GM19455 (cell line): ENCODE measurements around the gene FRMD4B.
"Not testable (repeated sequence)": the region's sequence is repeated elsewhere in the genome, so short reads cannot be mapped to it uniquely, and the experiment has no call there.

Experiments
- ATAC-seq: cut with Tn5 transposase; IDR thresholded peaks from one replicate; pipeline ENCODE4 v1.9.1; 2021; ENCODE audit not compliant: unreplicated experiment

FRMD4B gene

DNA sequence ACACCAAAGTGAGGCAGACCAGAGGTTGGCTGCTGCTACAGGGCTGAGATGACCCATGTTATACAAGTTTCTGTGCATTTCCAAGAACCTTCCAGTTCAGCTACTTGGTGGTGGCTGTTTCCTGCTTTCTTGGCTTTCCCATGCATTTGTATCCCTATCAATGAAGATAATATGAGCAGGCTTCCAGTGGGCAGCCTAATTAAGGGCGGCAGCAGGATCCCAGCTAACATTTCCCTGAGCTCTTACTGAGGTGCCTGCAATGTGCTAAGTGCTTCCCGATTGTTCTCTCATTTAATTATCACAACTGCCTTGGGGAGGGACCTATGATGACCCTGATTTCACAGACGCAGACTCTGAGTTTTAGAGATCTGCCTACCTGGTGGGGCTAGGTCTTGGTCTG lies 95.5 kb downstream of the FRMD4B start:
- no peak for ATAC-seq

DNA sequence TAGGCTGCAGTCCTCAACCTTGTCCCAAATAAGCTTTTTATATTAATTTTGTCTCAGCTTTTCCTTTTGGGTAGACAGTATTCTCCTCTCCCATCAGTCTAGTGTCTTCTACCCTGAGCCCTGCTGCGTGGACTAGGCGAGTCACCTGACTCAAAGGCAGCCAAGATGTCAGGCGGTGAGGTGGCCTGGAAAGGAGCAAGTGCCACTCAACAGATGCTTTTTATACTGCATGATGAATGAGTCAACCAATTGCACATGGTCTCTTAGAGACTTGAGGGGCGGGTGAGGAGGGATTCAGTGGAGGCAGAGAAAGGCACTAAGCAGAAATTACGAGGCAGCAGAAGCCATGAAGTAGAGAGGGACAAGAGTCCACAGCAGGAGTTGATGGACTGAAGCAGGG lies 95.9 kb downstream of the FRMD4B start:
- no peak for ATAC-seq

DNA sequence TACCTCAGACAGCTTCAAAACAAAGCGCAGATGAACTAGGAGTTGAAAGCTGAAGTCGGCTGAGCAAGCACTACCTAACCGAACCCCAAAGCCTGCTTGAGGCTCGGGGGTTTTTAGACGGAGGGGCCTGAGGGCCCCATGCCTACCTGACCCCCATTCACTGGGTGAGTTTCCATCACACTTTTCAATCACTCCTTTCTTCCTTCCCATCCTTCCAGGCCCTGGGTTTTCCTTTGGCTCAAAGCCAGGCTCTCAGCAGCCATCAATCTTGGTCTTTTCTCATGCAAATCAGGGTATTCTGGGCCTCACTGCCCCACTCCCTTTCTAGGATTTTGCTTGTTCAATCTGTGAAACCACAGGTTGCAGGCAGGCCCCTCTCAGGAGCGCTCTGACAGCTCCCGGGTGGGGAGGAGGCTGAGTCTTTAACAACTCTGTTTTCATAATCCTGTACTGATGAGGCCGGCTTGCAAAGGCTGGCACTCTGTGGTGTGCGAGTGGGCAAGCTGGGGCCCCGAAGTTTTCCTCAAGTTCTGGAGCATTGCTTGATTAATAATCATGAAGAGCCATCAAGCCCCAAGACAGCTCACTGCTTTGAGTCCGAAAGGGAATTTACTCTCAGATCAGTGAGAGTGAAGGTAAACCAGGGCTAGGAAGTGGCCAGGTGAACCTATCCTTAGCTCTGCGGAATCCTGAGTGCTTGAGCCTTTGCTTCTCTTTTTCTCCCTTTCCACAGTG lies 97.6 kb downstream of the FRMD4B start:
- ATAC-seq: peak; percentile 84

DNA sequence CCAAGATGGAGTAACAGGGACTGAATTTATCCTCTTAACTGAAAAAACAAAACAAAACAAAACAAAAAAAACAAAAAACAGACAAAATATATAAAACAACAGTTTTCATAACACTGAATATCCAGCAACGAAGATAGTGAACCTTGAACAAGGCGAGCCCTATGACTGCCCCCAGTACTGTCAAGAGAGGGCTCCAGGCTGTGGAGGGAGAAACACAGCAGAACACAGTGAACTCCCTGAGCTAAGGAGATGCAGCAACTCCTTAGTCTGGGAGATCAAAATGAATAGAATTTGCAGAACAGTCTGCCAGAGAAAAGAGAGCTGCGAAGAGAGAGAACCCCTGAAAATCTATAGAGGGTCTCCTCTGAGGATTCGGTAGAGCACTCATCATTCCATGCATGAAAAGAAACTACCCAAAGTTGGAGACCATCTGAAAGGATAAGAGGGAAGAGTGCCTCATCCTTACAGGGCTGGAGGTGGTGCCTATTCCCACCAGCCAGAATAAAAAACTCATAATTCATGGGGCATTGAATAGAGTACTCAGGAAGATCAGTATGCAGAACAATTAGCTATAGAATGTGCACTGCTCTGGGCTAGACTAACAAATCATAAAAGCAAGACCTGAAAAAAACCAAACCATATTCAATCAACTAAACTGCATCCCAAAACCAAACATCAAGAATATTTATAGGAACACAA lies 101.8 kb downstream of the FRMD4B start:
- ATAC-seq: no peak

DNA sequence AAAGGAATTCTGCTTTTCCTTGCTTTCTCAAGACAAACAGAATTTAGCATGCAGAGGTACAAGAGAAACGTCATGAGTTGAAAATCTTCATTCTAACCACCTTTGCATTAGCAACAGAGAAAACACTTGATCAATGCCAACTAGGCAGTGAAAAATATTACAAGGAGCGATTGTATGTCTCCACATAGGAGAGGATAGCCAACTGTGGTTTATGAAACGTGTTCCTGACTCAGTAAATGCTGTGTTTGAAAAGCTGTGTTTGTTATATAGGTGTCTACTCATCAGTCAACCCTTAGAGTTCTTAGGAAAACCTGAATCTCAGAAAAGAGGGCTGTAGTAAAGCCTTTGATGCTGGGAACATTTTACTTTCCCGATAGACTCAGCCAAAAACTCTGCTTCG lies 102.4 kb downstream of the FRMD4B start:
- ATAC-seq: no peak

DNA sequence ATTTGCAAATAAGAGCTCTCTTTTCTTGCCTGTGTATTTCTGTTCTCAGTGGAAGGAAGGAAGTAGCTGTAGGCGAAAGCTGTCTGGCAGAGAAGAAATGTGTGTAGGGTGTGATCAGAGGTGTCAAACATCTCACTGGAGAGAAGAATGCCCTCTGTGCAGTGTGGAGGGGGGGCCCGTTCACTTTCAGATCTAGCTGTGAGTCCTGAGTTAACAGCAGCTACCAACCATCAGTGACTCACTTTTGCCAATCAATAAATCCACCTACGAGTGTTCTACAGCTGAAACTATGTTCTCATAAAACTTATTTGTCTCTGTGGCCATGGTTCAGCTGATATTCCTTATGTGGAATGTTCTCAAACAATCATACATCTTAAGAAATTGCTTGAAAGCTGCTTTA lies 103.7 kb downstream of the FRMD4B start:
- ATAC-seq: no peak

DNA sequence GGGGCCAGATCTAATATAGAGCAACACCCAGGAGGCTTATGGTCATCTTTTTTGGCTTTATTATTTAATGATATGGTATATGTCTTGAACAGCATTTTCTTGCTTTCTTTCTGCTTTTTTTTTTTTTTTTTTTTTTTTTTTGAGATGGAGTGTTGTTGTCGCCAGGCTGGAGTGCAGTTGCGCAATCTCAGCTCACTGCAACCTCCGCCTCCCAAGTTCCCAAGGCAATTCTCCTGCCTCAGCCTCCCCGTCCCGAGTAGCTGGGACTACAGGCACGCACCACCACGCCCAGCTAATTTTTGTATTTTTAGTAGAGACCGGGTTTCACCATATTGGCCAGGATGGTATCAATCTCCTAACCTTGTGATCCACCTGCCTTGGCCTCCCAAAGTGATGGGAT lies 108.5 kb downstream of the FRMD4B start:
- not testable (repeated sequence) for ATAC-seq

DNA sequence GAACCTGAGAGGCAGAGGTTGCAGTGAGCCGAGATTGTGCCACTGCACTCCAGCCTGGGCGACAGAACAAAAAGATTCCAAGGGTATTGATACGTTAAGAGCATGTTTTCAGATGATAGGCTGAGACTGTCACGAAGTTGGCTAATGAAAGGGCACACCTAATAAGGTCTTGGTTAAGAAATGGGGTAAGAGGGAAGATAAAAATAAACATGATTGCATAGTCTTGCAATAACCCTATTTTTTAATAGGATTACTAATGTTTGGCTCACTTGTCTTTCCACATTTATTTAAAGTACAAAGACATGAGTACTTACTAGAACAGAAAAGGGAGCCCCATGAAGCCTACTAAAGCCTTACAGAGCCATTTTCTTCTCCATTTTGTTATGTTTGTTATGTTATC lies 109.0 kb downstream of the FRMD4B start:
- ATAC-seq: no peak

DNA sequence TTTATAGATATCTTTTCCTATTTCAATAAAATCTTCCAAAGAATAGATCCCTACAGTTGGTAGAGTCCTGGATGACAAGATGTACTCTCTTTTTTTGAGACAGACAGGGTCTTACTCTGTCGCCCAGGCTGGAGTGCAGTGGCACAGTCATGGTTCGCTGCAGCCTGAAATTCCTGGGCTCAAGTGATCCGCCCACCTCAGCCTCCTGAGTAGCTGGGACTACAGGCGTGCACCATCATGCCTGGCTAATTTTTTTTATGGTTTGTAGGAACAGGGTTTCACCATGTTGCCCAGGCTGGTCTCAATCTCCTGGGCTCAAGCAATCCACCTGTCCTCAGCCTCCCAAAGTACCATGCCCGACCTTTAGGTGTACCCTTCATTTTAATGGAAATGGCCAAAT lies 109.7 kb downstream of the FRMD4B start:
- not testable (repeated sequence) for ATAC-seq

DNA sequence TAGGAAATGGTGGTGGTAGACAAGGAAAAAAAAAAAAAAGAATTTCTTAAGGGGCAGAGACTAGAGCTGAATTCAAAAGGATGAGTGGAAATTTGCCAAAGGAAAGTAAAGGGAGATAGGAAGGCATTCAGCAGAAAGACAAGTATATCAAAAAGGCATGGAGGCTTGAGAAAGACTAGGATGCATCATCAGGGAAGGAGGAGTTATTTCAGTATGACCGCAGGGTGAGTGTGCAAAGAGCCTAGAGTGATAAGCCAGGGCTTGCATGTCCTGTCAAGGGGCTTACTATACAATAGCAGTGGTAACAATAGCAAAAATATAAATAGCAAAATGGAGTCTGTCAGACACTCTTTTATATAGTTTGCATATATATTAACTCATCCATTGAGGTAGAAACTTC lies 112.0 kb downstream of the FRMD4B start:
- ATAC-seq: no peak

DNA sequence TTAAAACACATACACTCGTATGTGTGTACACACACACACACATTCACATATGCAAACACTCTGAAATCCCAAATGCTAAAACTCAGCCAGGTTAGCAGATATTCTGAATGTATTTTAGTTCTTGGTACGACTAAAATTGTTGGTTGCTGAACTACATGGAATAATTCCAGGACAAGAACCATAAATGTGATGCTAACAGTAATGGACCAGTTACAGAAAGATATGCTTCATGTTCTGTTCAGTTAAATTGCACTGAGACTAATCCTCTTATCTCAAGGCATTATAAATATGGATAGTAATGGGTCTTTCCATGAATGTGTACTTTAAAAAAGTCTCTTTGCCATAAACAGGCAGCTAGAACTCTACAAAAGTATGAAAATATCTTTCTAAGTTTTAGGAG lies 113.3 kb downstream of the FRMD4B start:
- ATAC-seq: no peak

DNA sequence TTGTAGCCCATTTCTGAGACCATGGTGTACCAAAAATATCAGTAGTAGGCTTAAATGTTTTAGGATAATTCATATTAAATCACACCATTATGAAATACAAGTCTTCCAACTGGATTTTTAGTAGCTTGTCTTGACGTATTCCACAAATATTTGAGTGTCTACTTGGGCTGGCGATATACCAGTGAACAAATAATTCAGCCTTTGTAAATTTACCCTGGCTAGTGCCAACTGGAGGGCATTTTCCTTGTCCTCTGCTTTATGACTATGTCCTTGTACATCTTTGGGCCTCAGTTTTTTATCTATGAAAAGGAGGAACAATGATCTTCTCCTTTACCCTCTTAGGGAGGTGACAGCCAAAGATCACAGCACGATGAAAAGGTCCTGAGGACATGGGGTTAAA lies 114.8 kb downstream of the FRMD4B start:
- ATAC-seq: no peak

DNA sequence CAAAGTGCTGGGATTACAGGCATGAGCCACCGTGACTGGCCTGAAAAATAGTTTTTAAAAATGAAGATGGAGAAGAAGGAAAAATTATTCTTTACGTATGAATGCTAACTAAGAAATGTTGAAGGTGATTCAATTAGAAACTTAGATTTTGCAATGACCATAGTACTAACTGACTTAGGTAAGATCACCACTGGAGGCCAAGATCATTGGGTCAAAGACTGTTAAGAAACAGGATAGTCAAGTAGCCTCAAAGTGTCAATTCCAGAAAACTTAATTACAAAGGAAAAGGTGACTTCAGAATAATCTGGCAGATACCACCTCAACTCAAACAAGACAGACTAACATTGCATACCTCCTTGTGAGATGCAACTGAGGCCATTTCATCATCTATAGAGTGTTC lies 119.3 kb downstream of the FRMD4B start:
- ATAC-seq: no peak

DNA sequence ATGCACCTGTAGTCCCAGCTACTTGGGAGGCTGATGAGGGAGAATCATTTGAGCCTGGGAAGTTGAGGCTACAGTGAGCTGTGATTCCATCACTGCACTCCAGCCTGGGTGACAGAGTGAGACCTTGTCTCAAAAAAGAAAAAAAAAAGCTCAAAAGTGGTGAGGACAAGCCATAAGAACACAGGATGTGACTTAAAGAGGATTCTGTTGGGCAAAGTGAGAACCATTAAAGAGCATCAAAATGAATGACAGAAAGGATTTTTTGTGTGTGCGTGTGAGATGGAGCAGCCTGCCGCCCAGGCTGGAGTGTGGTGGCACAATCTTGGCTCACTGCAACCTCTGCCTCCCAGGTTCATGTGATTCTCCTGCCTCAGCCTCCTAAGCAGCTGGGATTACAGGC lies 119.8 kb downstream of the FRMD4B start:
- ATAC-seq: not testable (repeated sequence)

DNA sequence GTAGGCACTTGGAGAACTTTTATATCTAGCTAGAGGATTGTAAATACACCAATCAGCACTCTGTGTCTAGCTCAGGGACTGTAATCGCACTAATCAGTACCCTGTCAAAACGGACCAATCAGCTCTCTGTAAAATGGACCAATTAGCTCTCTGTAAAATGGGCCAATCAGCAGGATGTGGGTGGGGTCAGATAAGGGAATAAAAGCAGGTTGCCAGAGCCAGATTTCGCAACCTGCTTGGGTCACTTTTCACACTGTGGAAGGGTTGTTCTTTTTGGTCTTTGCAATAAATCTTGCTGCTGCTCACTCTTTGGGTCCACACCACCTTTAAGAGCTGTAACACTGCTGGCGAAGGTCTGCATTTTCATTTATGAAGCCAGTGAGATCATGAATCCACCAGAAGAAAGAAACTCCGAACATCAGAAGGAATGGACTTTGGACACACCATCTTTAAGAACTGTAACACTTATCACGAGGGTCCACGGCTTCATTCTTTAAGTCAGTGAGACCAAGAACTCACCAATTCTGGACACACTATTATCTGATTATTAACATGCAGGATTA lies 125.0 kb downstream of the FRMD4B start:
- not testable (repeated sequence) for ATAC-seq

DNA sequence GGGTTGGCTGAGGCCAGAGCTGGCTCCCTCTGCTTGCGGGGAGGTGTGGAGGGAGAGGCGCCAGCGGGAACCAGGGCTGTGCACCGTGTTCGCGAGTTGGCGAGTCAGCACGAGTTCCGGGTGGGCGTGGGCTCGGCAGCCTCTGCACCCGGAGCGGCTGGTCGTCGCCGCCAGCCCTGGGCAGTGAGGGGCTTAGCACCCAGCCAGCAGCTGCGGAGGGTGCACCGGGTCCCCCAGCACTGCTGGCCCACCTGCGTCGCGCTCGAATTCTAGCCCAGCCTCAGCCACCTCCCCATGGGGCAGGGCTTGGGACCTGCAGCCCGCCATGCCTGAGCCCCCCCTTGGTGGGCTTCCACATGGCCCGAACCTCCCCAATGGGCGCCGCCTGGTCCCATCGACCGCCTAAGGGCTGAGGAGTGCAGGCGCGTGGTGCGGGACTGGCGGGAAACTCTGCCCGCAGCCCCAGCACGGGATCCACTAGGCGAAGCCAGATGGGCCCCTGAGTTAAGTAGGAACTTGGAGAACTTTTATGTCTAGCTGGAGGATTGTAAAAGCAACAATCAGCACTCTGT lies 125.6 kb downstream of the FRMD4B start:
- no peak for ATAC-seq

DNA sequence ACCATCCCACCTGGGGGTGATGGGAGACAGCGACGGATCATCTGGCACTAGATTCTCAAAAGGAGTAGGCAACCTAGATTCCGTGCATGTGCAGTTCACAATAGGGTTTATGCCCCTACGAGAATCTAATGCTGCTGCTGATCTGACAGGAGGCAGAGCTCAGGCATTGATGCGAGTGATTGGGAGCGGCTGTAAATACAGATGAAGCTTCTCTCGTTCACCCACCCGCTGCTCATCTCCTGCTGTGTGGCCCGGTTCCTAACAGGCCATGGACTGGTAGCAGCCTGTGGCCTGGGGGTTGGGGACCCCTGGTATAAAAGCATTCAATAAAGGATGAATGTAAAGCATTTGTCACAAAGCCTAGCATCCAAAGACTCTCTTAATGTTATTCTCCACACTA lies 126.8 kb downstream of the FRMD4B start:
- no peak for ATAC-seq

DNA sequence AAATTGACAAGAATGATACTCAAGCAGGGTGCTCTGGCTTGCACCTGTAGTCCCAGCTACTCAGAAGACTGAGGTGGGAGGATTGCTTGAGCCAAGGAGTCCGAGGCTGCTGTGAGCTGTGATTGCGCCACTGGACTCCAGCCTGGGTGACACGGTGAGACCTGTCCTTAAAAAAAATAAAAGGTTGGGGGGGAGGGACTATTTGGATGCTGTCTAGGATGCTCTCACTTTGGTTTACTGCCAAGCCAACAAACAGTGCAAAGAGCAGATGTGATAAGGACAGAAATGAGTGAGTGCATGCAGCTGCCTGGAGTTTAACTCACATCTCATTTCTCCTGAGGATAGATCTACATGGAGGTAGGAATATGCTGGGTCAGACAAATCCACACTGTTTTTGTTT lies 130.0 kb downstream of the FRMD4B start:
- no peak for ATAC-seq

DNA sequence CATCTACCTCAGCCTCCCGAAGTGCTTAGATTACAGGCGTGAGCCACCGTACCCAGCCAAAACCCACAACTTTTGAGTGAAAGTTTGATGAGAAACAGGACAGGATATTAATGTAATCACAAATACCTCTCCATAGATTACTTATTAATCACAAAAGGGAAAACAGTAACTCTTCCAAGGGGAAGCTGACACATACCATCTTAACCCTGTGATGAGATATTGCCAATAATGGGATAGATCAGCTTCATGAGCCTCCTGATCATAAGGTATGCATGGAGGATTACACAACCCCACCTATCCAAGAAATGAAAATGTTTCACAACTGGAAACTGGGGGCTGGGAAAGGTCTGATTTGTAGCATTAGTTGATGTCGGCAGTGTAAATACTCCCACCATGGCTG lies 131.5 kb downstream of the FRMD4B start:
- no peak for ATAC-seq

DNA sequence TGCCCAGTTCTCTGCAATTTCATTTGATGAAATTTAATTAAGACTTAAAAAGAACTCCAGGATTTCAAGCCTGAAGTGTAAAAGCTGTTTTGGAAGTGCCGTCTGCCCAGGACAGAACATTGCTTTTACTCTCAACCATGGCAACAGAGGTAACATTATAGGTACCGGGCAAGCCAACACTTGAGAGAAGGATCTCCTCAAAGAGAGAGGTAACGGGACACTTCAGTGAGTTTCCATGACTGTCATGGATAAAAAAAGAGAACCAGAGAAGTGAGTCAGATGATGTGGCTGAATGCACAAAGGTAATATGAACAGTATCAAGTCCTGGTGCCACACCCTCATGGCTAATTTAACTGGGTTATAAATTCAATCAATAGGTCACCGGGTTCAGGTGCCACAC lies 133.3 kb downstream of the FRMD4B start:
- no peak for ATAC-seq

DNA sequence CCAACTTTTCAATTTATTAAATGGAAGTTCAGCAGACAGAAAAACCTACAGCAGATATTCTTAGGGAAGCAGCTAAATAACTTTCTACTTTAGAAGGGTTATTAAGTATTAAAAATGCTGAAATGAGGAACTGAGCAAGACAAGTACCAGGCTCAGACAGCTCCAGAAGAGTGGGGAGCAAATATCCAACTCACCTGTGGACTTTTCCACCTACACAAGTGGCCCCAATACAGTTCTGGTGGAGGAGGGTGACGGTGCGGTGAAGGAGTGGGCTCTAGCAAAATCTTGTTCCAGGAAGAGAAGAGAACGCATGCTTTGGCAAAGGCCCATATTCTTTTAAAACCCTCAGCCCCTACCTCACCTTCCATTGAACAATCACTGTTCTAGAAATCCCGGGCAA lies 133.7 kb downstream of the FRMD4B start:
- no peak for ATAC-seq
